ENCODE measurements around the gene DNM3. TPM values are rescaled to one million over a fixed set of nuclear protein-coding genes. Genes with fewer than 3 reads are reported as not detected.
A peak's percentile ranks its signal among the peaks of the same experiment; 100 is the strongest.

Gene DNM3
- total and polyA plus RNA-seq, 9 of the 15 experiments (the other 6 are each of a cell fraction or from before 2014, with no cell fraction given) = 0.08 to 0.36 (median 0.22) TPM; not detected in 1

DNA sequence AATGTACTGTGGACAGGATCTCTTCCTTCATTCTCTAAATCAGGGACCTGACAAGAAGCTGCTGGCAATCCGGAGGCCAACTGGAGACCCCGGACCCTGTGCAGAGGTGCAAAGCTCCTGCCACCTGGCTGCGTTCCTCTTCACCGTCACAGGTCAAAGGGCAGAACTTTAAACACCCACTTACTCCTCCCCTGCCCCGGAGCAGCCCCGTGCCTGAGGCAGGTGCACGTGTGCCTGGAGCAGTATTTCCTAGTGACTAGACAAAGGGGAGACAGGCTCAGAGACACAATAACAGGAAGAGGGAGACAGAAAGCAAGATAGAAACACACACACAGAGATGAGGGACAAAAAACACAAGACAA lies 609.2 kb downstream of the DNM3 start (continued):
- TF ChIP-seq, protein P1, sequence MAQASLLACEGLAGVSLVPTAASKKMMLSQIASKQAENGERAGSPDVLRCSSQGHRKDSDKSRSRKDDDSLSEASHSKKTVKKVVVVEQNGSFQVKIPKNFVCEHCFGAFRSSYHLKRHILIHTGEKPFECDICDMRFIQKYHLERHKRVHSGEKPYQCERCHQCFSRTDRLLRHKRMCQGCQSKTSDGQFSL (CRISPR knock-in tag; IDR thresholded peaks at IDR 0.05) = no peak
- TF ChIP-seq, protein P1 (tag; IDR thresholded peaks at IDR 0.05) = 0 out of 4 replicates have a peak, but pooled peaks of 1 of the 2 experiments have one; percentile 31
- 0 out of 2 replicates have a peak, but pooled peaks have one; percentile 14 for TF ChIP-seq BACH1 (tag; IDR thresholded peaks at IDR 0.05)
- TF ChIP-seq MEF2D (tag; conservative IDR thresholded peaks at IDR 0.05; ENCODE audit: low read depth) = no peak
- TF ChIP-seq MCM5 (IDR thresholded peaks at IDR 0.05; ENCODE audit: low read depth) = no peak
- TF ChIP-seq STAT5B (CRISPR knock-in tag; IDR thresholded peaks at IDR 0.05) = no peak
- TF ChIP-seq, protein P2, sequence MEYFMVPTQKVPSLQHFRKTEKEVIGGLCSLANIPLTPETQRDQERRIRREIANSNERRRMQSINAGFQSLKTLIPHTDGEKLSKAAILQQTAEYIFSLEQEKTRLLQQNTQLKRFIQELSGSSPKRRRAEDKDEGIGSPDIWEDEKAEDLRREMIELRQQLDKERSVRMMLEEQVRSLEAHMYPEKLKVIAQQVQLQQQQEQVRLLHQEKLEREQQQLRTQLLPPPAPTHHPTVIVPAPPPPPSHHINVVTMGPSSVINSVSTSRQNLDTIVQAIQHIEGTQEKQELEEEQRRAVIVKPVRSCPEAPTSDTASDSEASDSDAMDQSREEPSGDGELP (CRISPR knock-in tag; IDR thresholded peaks at IDR 0.05; ENCODE audit: borderline replicate concordance) = no peak
- TF ChIP-seq, protein P3, sequence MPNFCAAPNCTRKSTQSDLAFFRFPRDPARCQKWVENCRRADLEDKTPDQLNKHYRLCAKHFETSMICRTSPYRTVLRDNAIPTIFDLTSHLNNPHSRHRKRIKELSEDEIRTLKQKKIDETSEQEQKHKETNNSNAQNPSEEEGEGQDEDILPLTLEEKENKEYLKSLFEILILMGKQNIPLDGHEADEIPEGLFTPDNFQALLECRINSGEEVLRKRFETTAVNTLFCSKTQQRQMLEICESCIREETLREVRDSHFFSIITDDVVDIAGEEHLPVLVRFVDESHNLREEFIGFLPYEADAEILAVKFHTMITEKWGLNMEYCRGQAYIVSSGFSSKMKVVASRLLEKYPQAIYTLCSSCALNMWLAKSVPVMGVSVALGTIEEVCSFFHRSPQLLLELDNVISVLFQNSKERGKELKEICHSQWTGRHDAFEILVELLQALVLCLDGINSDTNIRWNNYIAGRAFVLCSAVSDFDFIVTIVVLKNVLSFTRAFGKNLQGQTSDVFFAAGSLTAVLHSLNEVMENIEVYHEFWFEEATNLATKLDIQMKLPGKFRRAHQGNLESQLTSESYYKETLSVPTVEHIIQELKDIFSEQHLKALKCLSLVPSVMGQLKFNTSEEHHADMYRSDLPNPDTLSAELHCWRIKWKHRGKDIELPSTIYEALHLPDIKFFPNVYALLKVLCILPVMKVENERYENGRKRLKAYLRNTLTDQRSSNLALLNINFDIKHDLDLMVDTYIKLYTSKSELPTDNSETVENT (CRISPR knock-in tag; IDR thresholded peaks at IDR 0.05) = no peak
- TF ChIP-seq, protein P4, sequence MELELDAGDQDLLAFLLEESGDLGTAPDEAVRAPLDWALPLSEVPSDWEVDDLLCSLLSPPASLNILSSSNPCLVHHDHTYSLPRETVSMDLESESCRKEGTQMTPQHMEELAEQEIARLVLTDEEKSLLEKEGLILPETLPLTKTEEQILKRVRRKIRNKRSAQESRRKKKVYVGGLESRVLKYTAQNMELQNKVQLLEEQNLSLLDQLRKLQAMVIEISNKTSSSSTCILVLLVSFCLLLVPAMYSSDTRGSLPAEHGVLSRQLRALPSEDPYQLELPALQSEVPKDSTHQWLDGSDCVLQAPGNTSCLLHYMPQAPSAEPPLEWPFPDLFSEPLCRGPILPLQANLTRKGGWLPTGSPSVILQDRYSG (tag; conservative IDR thresholded peaks at IDR 0.05; ENCODE audit: low read depth) = no peak; the same call in 1 of the 2 replicates
- TF ChIP-seq, protein P5, sequence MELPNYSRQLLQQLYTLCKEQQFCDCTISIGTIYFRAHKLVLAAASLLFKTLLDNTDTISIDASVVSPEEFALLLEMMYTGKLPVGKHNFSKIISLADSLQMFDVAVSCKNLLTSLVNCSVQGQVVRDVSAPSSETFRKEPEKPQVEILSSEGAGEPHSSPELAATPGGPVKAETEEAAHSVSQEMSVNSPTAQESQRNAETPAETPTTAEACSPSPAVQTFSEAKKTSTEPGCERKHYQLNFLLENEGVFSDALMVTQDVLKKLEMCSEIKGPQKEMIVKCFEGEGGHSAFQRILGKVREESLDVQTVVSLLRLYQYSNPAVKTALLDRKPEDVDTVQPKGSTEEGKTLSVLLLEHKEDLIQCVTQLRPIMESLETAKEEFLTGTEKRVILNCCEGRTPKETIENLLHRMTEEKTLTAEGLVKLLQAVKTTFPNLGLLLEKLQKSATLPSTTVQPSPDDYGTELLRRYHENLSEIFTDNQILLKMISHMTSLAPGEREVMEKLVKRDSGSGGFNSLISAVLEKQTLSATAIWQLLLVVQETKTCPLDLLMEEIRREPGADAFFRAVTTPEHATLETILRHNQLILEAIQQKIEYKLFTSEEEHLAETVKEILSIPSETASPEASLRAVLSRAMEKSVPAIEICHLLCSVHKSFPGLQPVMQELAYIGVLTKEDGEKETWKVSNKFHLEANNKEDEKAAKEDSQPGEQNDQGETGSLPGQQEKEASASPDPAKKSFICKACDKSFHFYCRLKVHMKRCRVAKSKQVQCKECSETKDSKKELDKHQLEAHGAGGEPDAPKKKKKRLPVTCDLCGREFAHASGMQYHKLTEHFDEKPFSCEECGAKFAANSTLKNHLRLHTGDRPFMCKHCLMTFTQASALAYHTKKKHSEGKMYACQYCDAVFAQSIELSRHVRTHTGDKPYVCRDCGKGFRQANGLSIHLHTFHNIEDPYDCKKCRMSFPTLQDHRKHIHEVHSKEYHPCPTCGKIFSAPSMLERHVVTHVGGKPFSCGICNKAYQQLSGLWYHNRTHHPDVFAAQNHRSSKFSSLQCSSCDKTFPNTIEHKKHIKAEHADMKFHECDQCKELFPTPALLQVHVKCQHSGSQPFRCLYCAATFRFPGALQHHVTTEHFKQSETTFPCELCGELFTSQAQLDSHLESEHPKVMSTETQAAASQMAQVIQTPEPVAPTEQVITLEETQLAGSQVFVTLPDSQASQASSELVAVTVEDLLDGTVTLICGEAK (IDR thresholded peaks at IDR 0.05) = no peak
- TF ChIP-seq, protein P5 (CRISPR knock-in tag; IDR thresholded peaks at IDR 0.05) = no peak
- no peak for TF ChIP-seq ERF (CRISPR knock-in tag; IDR thresholded peaks at IDR 0.05)
- no peak for TF ChIP-seq ZC3H11A (IDR thresholded peaks at IDR 0.05; ENCODE audit: low read depth, low read length)
- no peak for TF ChIP-seq C11orf30 (IDR thresholded peaks at IDR 0.05; ENCODE audit: low read depth)
- TF ChIP-seq PPARD (CRISPR knock-in tag; IDR thresholded peaks at IDR 0.05) = no peak
